GM19351 (cell line): ENCODE results near the gene ZSWIM5.
A peak's percentile ranks its signal among the peaks of the same experiment; 100 is the strongest.
"Not testable (repeated sequence)": the region's sequence is repeated elsewhere in the genome, so short reads cannot be mapped to it uniquely, and the experiment has no call there.

Experiments
- ATAC-seq: cut with Tn5 transposase; IDR thresholded peaks from one replicate; pipeline ENCODE4 v1.9.1; 2021; ENCODE audit warnings: mild to moderate bottlenecking, moderate library complexity; ENCODE audit not compliant: unreplicated experiment

ZSWIM5 gene

DNA sequence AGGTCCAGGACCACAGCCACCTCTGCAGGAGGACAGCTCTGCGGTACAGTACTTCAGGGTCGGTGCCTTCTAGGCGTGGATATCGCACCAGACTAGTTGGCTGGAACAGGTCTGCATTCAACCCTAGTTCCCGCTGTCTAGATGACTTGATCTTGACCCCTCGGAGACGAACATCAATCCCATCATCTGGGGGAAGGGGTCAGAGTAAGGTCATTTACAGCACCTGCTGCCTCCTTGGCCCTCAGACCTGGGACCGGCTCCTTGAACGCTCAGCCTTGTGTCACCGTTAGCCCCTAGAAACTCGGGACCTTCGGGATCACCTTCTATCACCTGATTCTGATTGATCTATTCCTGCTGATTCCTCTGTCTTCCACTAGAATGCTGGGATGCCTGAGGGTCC lies 197.9 kb downstream of the ZSWIM5 start:
- ATAC-seq, result no peak

DNA sequence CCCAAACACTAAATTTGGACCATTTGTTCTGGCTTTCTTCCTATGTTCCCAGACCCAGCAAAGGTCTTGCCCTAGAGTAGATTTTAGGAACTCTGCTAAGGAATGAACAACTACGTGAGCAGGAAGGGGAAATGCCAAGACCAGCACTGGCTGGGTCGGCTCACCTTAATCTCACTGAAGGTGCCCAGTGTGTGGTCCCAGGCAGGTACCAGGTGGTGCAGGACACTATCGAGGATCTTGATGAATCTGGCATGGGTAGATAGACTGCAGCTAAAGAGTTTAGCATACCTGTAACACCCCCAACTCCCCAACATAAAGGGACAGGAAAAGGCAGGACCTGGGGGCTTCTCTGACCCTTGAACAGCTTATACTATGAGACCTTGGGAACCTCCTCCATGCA lies 198.3 kb downstream of the ZSWIM5 start:
- no peak for ATAC-seq

DNA sequence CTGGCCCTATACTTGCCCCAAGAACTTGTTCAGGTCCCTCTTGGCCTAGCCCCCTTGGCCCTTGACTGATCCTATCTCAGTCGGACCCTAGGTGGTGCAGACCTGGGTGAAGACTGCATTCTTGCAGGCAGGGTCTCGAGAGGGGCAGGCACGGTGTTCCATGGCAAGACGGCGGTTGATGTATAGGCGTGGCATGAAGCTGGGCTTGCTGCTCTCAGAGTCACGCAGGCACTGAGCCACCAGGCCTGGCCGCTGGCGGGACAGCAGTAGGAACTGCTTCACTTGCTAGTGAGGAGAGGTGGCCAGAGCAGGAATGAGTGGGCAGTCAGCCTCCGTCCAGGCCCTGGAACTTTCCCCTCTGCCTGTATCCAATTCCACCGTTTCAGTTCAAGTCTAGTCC lies 199.1 kb downstream of the ZSWIM5 start:
- no peak for ATAC-seq

DNA sequence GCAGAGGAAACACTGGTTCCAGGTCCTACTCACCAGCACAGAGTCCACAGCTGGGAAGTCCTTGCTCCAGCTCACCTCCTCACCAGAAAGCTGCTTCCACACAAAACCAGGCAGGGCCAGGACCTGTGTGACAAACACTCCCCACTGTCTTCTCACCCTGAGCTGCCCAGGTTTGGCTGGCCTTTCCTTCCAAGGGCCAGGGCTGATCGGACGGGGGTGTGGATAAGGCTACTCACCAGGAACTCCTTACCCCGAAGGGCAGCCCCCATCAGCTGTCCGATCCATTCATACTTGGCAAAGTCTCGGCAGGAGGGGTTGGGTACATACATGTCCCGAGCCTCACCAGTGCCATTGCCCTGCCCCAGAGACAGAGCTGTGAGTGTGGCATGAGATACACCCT lies 200.6 kb downstream of the ZSWIM5 start:
- no peak for ATAC-seq

DNA sequence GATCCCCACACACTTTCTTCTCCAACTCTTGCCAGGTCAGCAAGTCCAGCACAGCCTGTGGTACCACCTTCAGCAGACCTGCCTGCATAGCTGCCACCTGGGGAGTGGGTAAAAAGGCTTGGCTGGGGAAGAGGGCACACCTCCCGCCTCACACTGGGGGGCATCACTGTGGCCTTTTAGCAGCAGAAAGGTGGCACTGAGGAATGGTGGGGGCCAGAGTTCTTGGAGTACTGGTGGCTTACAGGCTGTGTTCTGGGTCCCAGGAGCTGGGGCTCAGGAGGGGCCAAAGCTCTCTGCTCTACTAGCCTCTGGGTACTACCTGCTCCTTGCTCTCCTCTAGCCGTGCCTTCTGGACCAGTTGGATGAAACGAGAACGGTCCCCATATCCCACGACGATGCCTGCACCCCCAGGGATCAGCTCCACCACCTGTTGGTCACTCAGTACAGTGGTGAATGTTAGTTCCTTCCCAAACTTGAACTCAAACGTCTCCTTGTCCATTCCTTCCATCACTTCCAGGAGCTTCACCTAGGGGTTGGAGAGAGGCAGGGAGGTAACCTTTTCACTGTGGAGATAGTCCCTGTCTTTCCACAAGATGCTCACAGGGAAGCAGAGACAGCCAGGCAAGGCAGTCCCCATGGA lies 202.0 kb downstream of the ZSWIM5 start:
- no peak for ATAC-seq

DNA sequence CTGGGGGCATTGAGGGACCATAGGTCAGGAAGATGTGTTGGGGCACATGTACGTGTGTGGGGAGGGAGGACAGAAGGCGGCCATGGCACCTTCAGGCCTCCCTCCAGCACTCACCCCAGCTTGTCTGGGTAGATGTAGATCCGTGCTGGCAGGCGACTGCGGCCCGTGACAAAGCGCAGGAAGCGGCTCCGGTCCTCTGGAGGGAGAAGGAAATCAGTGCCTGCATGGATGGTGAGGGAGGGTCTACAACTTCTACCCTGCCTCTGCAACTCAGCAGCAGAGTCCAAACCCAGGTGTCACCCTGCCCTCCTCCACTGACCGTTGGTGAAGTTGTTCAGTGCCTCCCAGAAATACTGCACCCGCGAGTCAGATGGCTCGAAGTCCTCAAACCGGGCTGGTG lies 202.7 kb downstream of the ZSWIM5 start:
- no peak for ATAC-seq

DNA sequence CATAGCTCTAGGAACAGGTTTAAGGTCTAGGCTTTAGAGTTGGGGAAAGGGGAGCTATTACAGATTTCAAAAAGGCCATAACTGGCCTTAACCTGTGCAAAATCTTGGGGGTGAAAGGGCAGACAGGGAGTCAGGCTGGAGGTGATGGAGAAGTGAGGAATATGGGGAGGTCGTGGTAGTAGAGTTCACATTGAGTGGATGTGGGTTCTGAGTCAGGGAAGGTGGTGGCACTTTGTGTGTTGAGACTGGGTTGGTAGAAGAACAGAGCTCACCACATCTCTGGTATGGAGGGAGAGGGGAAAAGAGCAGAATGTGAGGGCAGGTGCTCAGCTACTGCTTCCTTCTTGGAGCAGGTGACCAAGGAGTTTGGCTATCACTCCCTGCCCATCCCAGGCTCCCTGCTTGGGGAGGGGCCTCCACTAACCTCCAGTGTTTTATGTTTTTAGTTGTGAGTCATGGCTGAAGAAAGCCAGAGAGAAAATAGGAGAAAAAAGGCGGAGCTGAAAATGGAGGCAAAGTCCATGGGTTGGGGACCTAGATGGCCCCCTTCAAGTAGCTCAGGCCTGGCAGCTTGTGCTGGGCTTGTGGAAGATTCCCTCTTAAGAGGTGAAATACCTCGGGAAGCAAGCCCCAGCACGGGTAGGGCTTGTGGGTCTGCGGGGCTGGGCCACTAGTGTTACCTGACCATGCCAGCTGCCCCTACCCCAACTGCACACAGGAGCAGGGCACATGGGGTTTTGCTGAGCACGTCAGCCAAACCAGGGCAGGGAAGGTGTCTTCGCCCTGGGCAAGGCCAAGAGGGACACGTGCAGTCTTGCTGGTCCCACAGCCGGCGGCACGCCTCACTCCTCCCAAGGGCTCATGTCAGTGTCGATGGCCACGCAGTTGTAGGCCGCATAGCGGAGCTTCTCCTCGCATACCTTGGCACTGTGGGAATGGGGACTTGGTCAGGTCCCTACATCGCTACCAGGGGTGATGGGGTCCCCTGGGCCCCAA lies 203.5 kb downstream of the ZSWIM5 start:
- ATAC-seq, result no peak

DNA sequence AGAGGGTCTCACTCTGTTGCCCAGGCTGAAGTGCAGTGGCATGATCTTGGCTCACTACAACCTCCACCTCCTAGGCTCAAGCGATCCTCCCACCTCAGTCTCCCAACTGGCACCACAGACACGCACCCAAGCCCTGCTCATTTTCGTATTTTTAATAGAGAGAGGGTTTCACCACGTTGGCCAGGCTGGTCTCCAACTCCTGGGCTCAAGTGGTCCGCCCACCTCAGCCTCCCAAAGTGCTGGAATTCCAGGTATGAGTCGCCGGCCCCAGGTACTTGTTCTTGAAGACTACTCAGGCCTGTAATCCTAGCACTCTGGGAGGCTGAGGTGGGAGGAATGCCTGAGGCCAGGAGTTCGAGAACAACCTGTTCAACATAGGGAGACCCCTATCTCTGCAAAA lies 204.8 kb downstream of the ZSWIM5 start:
- not testable (repeated sequence) for ATAC-seq

DNA sequence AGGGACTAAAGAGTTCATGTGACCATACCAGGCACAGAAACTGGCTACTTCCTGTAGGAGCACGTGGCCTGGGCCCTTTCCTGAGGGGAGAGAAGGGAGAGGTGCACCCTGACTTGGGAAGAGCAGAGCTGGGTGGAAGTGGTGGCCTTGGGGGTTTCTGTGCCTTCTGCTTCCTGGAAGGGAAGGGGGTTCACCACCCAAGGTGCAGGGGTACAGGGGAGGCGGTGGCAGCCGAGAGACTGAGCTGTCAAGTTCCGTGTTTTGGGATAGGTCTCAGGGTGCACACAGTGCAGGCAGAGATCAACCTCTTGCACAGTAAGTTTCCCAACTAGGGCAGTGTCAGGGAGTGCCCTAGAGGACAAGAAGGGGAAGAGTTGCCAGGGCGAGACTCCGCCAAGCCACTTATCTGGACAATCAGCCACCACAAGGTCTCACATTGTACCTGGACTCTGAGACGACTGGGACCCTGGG lies 205.4 kb downstream of the ZSWIM5 start:
- no peak for ATAC-seq

DNA sequence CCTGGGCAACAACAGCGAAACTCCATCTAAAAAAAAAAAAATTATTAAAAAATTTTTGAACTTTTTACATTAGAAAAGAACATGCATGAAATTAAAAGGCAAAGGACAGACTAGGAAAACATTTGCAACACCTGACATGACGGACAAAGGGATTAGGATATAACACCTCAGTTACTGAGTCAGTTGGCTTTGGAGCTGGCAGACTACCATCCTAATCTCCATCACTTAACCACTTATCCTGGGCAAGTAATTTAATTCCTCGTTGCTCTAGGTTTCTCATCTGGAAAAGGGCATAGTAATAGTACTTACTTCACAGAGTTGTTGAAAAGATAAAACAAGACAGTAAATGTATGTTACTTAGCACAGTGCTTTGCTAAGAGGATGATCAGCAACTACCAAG lies 207.2 kb downstream of the ZSWIM5 start:
- no peak for ATAC-seq

DNA sequence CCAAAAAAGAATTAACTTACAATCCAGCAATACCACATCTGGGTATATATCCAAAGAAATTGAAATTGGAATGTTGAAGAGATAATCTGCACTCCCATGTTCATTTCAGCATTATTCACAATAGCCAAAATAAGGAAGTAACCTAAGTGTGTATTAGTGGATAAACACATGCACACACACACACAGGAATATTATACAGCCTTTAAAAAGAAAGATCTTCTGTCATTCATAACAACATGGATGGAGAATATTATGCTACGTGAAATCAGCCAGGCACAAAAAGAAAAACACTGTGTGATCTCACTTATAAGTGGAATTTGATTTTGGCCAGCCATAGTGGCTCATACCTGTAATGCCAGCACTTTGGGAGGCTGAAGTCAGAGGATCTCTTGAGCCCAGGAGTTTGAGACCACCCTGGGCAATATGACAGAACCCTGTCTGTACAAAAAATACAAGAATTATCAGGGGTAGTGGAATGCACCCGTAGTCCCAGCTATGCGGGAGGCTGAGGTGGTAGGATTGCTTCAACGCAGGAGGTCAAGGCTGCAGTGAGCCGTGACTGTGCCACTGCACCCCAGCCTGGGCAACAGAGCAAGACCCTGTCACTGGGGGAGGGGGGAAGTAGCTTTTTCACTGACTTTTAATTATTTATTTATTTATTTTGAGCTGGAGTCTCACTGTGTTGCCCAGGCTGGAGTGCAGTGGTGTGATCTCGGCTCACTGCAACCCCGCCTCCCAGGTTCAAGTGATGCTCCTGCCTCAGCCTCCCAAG lies 210.8 kb downstream of the ZSWIM5 start:
- no peak for ATAC-seq

DNA sequence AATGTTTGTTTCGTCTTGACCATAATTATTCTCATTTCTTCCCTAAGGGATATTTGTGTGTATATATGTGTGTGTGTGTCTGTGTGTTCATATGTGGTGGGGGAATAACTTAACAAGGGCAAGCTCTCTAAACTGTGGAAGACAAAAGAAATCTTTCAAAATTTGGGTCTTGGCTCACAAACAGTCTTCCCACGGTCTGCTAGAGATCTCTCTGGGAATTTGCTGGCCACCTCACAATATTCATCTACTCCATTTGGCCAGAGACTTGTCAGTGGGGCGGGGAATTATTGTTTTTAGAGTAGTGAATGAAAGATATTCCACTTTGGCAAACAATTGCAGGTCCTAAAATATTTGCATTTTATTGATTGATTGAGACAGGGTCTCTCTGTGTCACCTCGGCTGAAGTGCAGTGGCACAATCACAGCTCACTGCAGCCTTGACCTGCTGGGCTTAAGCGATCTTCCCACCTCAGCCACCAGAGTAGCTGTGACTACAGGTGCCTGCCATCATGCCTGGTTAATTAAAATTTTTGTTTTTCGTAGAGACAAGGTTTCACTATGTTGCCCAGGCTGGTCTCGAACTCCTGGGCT lies 212.0 kb downstream of the ZSWIM5 start:
- no peak for ATAC-seq

DNA sequence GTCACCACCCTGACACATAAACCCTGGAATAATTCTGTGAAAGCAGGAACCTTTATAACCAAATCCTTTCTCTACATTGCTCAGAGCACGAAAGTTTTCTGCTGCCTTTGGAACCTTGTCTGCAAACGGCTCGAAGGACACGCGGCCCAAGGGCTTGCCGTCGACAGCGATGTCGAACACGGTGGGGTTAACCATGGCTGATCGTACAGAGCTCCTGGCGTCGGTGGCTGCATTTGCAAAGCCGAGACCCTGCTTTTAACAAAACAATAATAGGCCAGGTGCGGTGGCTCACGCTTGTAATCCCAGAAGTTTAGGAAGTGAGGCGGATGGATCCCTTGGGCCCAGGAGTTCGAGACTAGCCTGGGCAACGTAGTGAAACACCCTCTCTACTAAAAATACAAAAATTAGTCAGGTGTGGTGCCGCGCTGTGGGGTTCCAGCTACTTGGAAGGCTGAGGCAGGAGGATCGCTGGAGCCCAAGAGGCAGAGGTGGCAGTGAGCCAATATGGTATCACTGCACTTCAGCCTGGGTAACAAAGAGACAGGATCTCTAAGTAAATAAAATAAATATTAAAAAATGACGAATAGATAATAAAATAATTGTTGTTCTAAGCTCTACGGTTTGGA lies 217.8 kb downstream of the ZSWIM5 start:
- no peak for ATAC-seq

DNA sequence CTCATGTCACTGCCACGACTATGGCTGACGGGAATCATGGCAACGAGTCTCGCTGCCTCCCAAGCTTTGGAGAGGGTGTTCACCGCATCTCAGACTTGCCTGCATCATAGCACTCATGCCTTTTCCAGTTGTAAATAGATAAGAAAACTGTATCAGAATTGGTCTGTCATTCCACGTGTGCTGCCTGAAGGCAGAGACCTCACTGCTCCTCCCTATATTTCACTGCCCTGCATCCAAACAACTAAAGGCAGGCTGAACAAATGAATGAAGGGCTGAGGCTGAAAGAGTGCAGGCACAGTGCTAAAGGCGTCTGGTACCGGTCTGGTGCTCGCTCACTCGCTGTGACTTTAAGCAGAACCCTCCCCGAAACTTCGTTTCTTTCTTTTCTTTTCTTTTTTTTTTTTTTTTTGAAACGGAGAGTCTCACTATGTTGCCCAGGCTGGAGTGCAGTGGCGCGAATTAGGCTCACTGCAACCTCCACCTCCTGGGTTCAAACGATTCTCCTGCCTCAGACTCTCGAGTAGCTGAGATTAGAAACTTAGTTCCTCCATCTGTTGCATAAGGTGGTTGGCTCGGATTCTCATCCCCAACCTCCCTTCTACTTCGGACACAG lies 220.6 kb downstream of the ZSWIM5 start:
- peak; percentile 7 for ATAC-seq

DNA sequence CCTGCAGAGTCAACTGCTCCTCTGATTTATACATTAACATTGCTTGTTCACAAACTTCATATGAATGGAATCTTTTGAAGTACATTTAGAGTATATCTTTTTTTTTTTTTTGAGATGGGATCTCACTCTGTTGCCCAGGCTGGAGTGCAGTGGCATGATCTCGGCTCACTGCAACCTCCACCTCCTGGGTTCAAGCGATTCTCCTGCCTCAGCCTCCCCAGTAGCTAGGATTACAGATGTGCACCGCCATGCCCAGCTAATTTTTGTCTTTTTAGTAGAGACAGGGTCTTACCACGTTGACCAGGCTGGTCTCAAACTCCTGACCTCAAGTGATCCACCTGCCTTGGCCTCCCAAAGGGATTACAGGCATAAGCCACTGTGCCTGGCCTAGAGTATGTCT lies 229.0 kb downstream of the ZSWIM5 start:
- not testable (repeated sequence) for ATAC-seq

DNA sequence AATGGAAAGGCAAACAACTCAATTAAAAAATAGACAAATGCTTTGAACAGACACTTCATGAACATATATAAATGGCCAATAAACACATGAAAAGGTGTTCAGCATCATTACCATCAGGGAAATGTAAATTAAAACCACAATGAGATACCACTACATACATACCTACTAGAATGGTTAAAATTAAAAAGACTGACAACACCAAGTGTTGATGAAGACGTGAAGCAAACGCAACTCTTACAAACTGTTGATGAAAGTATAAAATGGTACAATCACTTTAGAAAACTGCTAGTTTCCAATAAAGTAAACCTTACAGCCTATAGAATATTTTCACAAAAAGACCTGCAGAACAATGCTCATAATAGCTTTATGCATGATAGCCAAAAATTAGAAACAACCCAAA lies 230.2 kb downstream of the ZSWIM5 start:
- ATAC-seq, result no peak

DNA sequence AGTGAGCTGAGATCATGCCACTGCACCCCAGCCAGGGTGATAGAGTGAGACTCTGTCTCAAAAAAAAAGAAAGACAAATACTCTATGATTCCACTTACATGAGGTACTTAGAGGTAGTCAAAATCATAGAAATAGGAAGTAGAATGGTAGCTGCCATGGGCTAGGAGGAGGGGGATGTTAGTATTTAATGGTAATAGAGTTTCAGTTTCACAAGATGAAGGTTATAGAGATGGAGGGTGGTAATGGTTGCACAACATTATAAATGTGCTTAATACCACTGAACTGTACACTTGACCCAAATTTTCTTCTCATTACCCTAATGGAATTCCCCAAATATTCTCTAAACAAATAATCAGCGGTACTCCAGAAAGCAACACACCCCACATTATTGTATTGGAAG lies 232.8 kb downstream of the ZSWIM5 start:
- no peak for ATAC-seq

DNA sequence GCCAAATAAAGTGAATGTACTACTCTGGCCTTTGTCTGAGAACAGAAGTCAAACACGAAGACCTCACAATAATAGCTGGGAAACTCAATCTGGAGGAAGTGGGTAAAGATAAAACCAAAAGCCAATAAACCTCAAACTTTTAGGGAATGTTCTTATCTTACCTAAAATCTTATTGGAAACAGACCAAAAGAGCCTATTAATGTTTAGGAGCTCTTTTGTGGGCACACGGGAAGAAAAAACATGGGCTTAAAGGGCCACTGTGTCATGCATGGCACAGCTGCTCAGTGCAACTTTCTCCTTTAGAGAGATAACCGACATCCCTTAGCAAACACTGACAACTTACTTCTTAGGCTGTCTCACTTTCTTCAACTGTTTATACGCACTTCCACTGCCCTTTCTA lies 236.1 kb downstream of the ZSWIM5 start:
- ATAC-seq, result no peak
